Glutamatergic neuron (in vitro differentiated cells): ENCODE measurements around the gene ACAD10. TPM values are rescaled to one million over a fixed set of nuclear protein-coding genes. Genes with fewer than 3 reads are reported as not detected.

Experiments used
- DNase-seq: peaks from one replicate; pipeline ENCODE4 v3.0.0; 2022
- H3K27ac Mint-ChIP-seq: one replicate; pipeline ENCODE4 v1.8.0; 2020; ENCODE audit warnings: mild to moderate bottlenecking, mixed read lengths, inconsistent platforms; ENCODE audit not compliant: unreplicated experiment
- H3K27me3 Mint-ChIP-seq: one replicate; pipeline ENCODE4 v1.8.0; 2020; ENCODE audit warnings: mild to moderate bottlenecking, moderate library complexity, mixed read lengths, inconsistent platforms; ENCODE audit not compliant: unreplicated experiment
- H3K36me3 Mint-ChIP-seq: one replicate; pipeline ENCODE4 v1.8.0; 2020; ENCODE audit warnings: mild to moderate bottlenecking, mixed read lengths, inconsistent platforms; ENCODE audit not compliant: unreplicated experiment
- H3K4me1 Mint-ChIP-seq: one replicate; pipeline ENCODE4 v1.8.0; 2020; ENCODE audit warnings: mild to moderate bottlenecking, low read depth, mixed read lengths, inconsistent platforms; ENCODE audit not compliant: unreplicated experiment
- H3K4me3 Mint-ChIP-seq: one replicate; pipeline ENCODE4 v1.8.0; 2020; ENCODE audit warnings: mild to moderate bottlenecking, mixed read lengths, inconsistent platforms; ENCODE audit not compliant: unreplicated experiment
- H3K9me3 Mint-ChIP-seq: one replicate; pipeline ENCODE4 v1.8.0; 2020; ENCODE audit warnings: mild to moderate bottlenecking, moderate library complexity, mixed read lengths, inconsistent platforms; ENCODE audit not compliant: unreplicated experiment
- CTCF ChIP-seq: fragments of 200-600 bp; sonication (generic); IDR thresholded peaks from one replicate; pipeline ENCODE4 v1.5.0; 2021; ENCODE audit not compliant: partially characterized antibody, unreplicated experiment
- total RNA-seq: library from RNA; stranded (reverse); fragmentation: NEBNext Ultra II Directional; extraction: Animal tissue kit (Norgen Biotek cat#: 25700); gene quantifications from one replicate; pipeline ENCODE4 v1.2.1, GENCODE V29; 2021; ENCODE audit not compliant: unreplicated experiment

Gene ACAD10
- total RNA-seq, 1 donor from 2014 or later: 35.9 TPM

GRCh38 chr12:111773801-111774551 is 88.1 kb downstream of the ACAD10 start:
- DNase-seq: no peak
- no peak for TF ChIP-seq CTCF
- Mint-ChIP-seq H3K4me3 (no peak overlapping the region), H3K27ac (no peak overlapping the region), H3K9me3 (no peaks in the 10 kb centered on the region), H3K36me3 (no peaks in the 10 kb centered on the region), H3K4me1 (no peaks in the 10 kb centered on the region), H3K27me3 (peaks cover 2% of the 10 kb centered on the region)

GRCh38 chr12:111775205-111776193 is 89.6 kb downstream of the ACAD10 start:
- H3K27ac Mint-ChIP-seq: no peak overlapping the region
- H3K36me3 Mint-ChIP-seq: peaks cover 4% of the 10 kb centered on the region
- peaks cover 2% of the 10 kb centered on the region for H3K27me3 Mint-ChIP-seq
- no peak overlapping the region for H3K4me3 Mint-ChIP-seq
- no peaks in the 10 kb centered on the region for H3K4me1 Mint-ChIP-seq
- peaks cover 2% of the 10 kb centered on the region for H3K9me3 Mint-ChIP-seq
- TF ChIP-seq CTCF: no peak
- no peak for DNase-seq

- Mint-ChIP-seq H3K27me3 (peaks cover 4% of the 10 kb centered on the region), H3K4me3 (no peak overlapping the region), H3K9me3 (peaks cover 8% of the 10 kb centered on the region), H3K36me3 (peaks cover 9% of the 10 kb centered on the region), H3K4me1 (no peaks in the 10 kb centered on the region), H3K27ac (no peak overlapping the region)
- TF ChIP-seq CTCF: no peak
- DNase-seq: no peak
Measured at GRCh38 chr12:111776836-111777344, 91.0 kb downstream of the ACAD10 start.

GRCh38 chr12:111777345-111778045 is 91.6 kb downstream of the ACAD10 start:
- Mint-ChIP-seq H3K4me1 (no peaks in the 10 kb centered on the region), H3K9me3 (peaks cover 9% of the 10 kb centered on the region), H3K36me3 (peaks cover 12% of the 10 kb centered on the region), H3K27me3 (peaks cover 4% of the 10 kb centered on the region), H3K4me3 (no peak overlapping the region), H3K27ac (no peak overlapping the region)
- TF ChIP-seq CTCF: no peak
- DNase-seq: no peak
